Keratinocyte (primary cell): ENCODE results near the gene PUM1. TPM values are rescaled to one million over a fixed set of nuclear protein-coding genes. Genes with fewer than 3 reads are reported as not detected.

Experiments
- DNase-seq: peaks from one replicate; pipeline ENCODE4 v3.0.0-alpha.2; 2011; ENCODE audit warnings: low read depth, missing footprints, low spot score
- FAIRE-seq: peaks from 2 replicates; lab custom pipeline; 2011; peaks lifted over from hg19 to GRCh38; lab: Jason Lieb, UNC
- H2AFZ ChIP-seq: 2 replicates; pipeline ENCODE4 v1.6.0; 2012; ENCODE audit warnings: low read length, control low read depth, inconsistent platforms; ENCODE audit not compliant: control insufficient read depth
- H3K27ac ChIP-seq: 2 replicates; pipeline ENCODE4 v1.5.1; 2011; ENCODE audit warnings: low read length; ENCODE audit not compliant: control insufficient read depth, insufficient read depth
- H3K27me3 ChIP-seq: 3 replicates; pipeline ENCODE4 v1.6.0; 2011; ENCODE audit warnings: low read length; ENCODE audit not compliant: control insufficient read depth, insufficient read depth; ENCODE audit errors: extremely low read depth
- H3K36me3 ChIP-seq, 2 experiments: 2 replicates in 1 of 2; 3 replicates in 1 of 2; pipeline ENCODE4 v1.5.1; 2011; ENCODE audit warnings: low read length in 2 of 2, mild to moderate bottlenecking in 1 of 2; ENCODE audit not compliant: control insufficient read depth in 2 of 2, insufficient read depth in 2 of 2; ENCODE audit errors: extremely low read depth in 1 of 2
- H3K4me1 ChIP-seq: 3 replicates; pipeline ENCODE4 v1.5.1; 2011; ENCODE audit warnings: low read length; ENCODE audit not compliant: control insufficient read depth, insufficient read depth; ENCODE audit errors: extremely low read depth
- H3K4me2 ChIP-seq: 3 replicates; pipeline ENCODE4 v1.6.0; 2011; ENCODE audit warnings: low read depth, low read length; ENCODE audit not compliant: control insufficient read depth, insufficient read depth; ENCODE audit errors: extremely low read depth
- H3K4me3 ChIP-seq, 3 experiments: fragments of 200-600 bp in 1 of 3; sonication (generic) in 1 of 3; 2 replicates in 2 of 3; 3 replicates in 1 of 3; pipeline ENCODE4 v1.5.1; 2011 to 2016; ENCODE audit warnings: low read length in 3 of 3, mild to moderate bottlenecking in 3 of 3, control low read depth in 2 of 3, inconsistent platforms in 1 of 3, low read depth in 1 of 3, mixed read lengths in 1 of 3, mixed run types in 1 of 3, moderate library complexity in 1 of 3; ENCODE audit not compliant: control insufficient read depth in 2 of 3, insufficient read depth in 2 of 3; ENCODE audit errors: extremely low read depth in 1 of 3
- H3K79me2 ChIP-seq: 2 replicates; pipeline ENCODE4 v1.6.0; 2012; ENCODE audit warnings: low read length; ENCODE audit not compliant: control insufficient read depth, insufficient read depth
- H3K9ac ChIP-seq: 3 replicates; pipeline ENCODE4 v1.6.0; 2011; ENCODE audit warnings: low read length; ENCODE audit not compliant: control insufficient read depth, insufficient read depth; ENCODE audit errors: extremely low read depth
- H3K9me1 ChIP-seq: 3 replicates; pipeline ENCODE4 v1.6.0; 2011; ENCODE audit warnings: low read length; ENCODE audit not compliant: control insufficient read depth, insufficient read depth; ENCODE audit errors: extremely low read depth
- H3K9me3 ChIP-seq: 2 replicates; pipeline ENCODE4 v1.5.1; 2012; ENCODE audit warnings: low read depth, low read length; ENCODE audit not compliant: control insufficient read depth
- H4K20me1 ChIP-seq: 3 replicates; pipeline ENCODE4 v1.6.0; 2011; ENCODE audit warnings: low read length; ENCODE audit not compliant: control insufficient read depth, insufficient read depth; ENCODE audit errors: extremely low read depth
- EZH2 ChIP-seq: IDR thresholded peaks from one replicate; pipeline ENCODE4 v1.6.1; 2012; ENCODE audit warnings: inconsistent platforms, mild to moderate bottlenecking, low read length, moderate library complexity
- dilution Hi-C: fragments of 300-500 bp; cut with MboI; formaldehyde crosslinking; loops from one replicate; pipeline ENCODE4 v1.7.0; 2020; ENCODE audit warnings: low sequenced_read_pairs; ENCODE audit not compliant: extremely low pct_ligation_motif_present
- polyA plus RNA-seq, 5 experiments: library from polyadenylated mRNA; depleted of rRNA in 3 of 5; stranded (reverse) in 3 of 5; stranded (forward) in 1 of 5; unstranded in 1 of 5; fragments of >200 nt; gene quantifications; 1 replicate in 1 of 5; 2 replicates in 3 of 5; 3 replicates in 1 of 5; pipeline versions ENCODE4 v1.2.1 to v1.2.3, GENCODE V29; 2011 to 2012; ENCODE audit warnings: missing spikeins in 2 of 5, low read depth in 1 of 5, low replicate concordance in 1 of 5
- TF ChIP-seq, protein P1 (sequence below), 3 experiments: IDR thresholded peaks in 1 of 3; conservative IDR thresholded peaks in 1 of 3; optimal IDR thresholded peaks in 1 of 3; 2 replicates in 2 of 3; 3 replicates in 1 of 3; pipeline versions ENCODE3 to v1.5.1; 2011; ENCODE audit warnings: low read length in 3 of 3, mild to moderate bottlenecking in 3 of 3, moderate library complexity in 2 of 3, control low read depth in 1 of 3, inconsistent platforms in 1 of 3; ENCODE audit not compliant: insufficient read depth in 2 of 3; ENCODE audit errors: extremely low read depth in 1 of 3

PUM1 gene
- polyA plus RNA-seq, 1 donor (not counting 4 experiments of a cell fraction or from before 2014, with no cell fraction given) = 68.6 TPM

DNA sequence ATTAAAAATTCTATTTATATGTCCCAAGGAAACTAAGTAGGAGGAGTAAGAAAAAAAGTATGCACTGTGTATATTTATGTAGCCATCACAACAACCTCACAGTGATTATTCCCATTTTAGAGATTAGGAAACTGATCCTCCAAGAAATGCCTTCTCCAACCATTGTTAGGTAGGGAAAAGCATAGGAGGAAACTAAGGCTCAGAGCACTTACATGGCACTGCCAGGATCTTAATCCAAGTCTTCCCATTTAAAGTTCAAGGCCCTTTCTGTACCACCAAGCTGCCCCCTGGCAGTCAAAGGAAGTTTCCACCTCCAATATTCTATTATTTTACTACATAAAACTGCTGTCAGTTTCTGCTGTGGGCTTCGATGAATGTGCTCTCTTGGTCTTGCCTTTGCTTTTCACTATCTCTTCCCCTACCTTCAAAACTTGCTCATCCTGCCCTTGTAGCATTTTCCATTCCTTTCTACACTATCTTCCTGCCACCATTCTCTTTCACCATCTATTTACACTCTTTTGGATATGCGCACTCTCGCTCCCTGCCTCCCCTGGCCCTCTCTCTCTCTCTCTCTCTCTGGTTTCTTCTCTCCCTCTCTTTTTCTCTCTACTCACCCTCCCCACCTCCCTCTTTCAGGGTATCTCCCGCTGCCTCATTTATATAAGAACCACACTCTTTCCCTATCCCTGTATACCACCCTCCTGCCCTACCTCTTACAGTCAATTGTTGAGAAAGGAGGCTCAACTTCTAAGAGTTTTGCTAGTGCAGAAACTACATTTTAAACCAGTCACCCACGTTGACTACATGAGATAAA lies 34.0 kb downstream of the PUM1 start:
- TF ChIP-seq, protein P1, sequence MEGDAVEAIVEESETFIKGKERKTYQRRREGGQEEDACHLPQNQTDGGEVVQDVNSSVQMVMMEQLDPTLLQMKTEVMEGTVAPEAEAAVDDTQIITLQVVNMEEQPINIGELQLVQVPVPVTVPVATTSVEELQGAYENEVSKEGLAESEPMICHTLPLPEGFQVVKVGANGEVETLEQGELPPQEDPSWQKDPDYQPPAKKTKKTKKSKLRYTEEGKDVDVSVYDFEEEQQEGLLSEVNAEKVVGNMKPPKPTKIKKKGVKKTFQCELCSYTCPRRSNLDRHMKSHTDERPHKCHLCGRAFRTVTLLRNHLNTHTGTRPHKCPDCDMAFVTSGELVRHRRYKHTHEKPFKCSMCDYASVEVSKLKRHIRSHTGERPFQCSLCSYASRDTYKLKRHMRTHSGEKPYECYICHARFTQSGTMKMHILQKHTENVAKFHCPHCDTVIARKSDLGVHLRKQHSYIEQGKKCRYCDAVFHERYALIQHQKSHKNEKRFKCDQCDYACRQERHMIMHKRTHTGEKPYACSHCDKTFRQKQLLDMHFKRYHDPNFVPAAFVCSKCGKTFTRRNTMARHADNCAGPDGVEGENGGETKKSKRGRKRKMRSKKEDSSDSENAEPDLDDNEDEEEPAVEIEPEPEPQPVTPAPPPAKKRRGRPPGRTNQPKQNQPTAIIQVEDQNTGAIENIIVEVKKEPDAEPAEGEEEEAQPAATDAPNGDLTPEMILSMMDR (optimal IDR thresholded peaks at IDR 0.05 in 1 of 3, IDR thresholded peaks at IDR 0.05 in 1 of 3, conservative IDR thresholded peaks at IDR 0.05 in 1 of 3; ENCODE audit: extremely low read depth in 1 of 3, insufficient read depth in 2 of 3, low read length in 3 of 3) = no peak
- no peak for TF ChIP-seq EZH2
- peaks cover 50% of the 10 kb centered on the region for H4K20me1 ChIP-seq
- H3K27ac ChIP-seq = no peak overlapping the region
- dilution Hi-C loops = no loop called here
- no peak overlapping the region for H3K4me3 ChIP-seq
- no peaks in the 10 kb centered on the region for H3K27me3 ChIP-seq
- FAIRE-seq (no peak), DNase-seq (no peak)
- H3K9me1 ChIP-seq = peaks cover 7% of the 10 kb centered on the region
- no peak overlapping the region for H3K9ac ChIP-seq
- H3K79me2 ChIP-seq = peaks cover 98% of the 10 kb centered on the region
- H3K4me2 ChIP-seq = no peak overlapping the region
- peaks cover 3 to 15% of the 10 kb centered on the region in 2 experiments for H3K36me3 ChIP-seq
- H3K4me1 ChIP-seq = peaks cover 19% of the 10 kb centered on the region
- no peaks in the 10 kb centered on the region for H3K9me3 ChIP-seq
- H2AFZ ChIP-seq = no peak overlapping the region

DNA sequence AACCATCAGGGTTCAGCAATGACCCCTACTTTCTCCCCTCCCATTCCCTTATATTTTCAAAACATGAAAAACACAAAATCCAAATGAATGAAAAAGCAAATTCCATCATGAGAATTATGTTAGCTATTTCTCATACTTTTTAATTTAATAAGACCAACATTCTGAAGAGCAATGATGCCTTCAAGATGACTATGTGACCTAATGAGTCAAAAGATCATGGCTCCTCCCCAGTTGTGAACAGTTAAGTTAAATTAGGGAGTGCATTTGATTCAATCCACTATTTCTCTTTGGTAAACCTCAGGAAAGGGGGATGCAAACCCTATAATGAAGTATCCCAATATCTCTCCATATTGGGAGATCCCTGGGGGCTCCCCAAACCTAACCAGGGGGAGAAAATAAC lies 36.5 kb downstream of the PUM1 start:
- no peak overlapping the region for H3K27ac ChIP-seq
- H3K9ac ChIP-seq = no peak overlapping the region
- H3K79me2 ChIP-seq = peaks cover 98% of the 10 kb centered on the region
- no peak overlapping the region for H3K4me2 ChIP-seq
- H3K36me3 ChIP-seq = peaks cover 3 to 10% of the 10 kb centered on the region in 2 experiments
- no peak overlapping the region for H2AFZ ChIP-seq
- H3K9me1 ChIP-seq = peaks cover 4% of the 10 kb centered on the region
- no peaks in the 10 kb centered on the region for H3K27me3 ChIP-seq
- FAIRE-seq (no peak), DNase-seq (no peak)
- dilution Hi-C loops = no loop called here
- TF ChIP-seq, protein P1 (optimal IDR thresholded peaks at IDR 0.05 in 1 of 3, IDR thresholded peaks at IDR 0.05 in 1 of 3, conservative IDR thresholded peaks at IDR 0.05 in 1 of 3; ENCODE audit: extremely low read depth in 1 of 3, insufficient read depth in 2 of 3, low read length in 3 of 3) = no peak
- no peak for TF ChIP-seq EZH2
- no peak overlapping the region for H3K4me3 ChIP-seq
- H3K4me1 ChIP-seq = peaks cover 23% of the 10 kb centered on the region
- H3K9me3 ChIP-seq = no peaks in the 10 kb centered on the region
- H4K20me1 ChIP-seq = peaks cover 33% of the 10 kb centered on the region
